Fibroblast of skin of left quadriceps (primary cell): Measurements from ENCODE around the gene ARHGAP24.
"Not testable (repeated sequence)": the region's sequence is repeated elsewhere in the genome, so short reads cannot be mapped to it uniquely, and the experiment has no call there.

Experiments used
- DNase-seq, 2 experiments: peaks; one replicate each; pipeline ENCODE4 v3.0.0-alpha.2; 2013; ENCODE audit warnings: low read depth in 2 of 2

Gene ARHGAP24

DNA sequence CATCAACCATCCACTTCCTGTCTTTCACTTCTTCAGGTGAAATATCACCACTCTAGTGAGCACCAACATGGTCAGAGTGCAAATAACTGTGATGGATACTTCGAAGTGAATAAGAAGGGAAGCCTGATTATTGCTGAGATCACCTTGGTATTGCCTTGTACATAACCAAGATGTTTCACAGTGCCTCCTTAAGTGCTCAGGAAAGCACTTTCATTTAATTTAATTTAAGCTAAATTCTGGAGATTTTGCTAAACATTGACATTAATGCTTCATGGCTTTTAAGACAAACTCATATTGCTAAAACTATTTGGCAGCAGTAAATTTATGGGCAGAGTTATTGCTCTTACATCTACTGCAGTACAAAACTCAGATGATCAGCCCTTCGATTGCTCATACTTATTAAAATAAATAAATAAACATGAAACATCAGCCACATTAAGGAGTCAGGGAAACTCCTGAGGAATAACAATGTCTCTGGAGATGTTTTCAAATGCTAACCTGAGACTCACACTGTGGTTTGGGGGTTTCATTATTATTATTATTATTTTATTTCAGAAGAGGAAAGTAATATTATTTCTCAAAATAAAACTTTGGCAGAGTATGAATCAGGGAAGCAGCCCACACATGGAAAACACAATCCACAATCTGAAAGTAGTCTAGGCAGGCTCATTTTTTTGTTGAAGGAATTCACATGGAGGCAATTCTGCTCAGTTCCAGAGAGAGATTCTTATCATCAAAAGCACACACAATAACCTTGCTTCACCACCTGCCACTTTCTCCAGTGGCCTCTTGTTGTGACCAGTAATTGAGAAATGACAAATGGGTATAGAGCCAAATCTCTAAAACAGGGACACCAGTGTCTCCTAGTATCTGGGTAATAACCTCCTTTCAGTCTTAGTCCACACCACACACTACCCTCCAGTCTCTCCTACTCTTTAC is 540.7 kb downstream of the ARHGAP24 start:
- DNase-seq = no peak

- DNase-seq = no peak
Observed at GRCh38 chr4:86019362-86019761, 544.4 kb downstream of the ARHGAP24 start.

GRCh38 chr4:86019906-86020305 is 545.0 kb downstream of the ARHGAP24 start:
- peak in 1 of 2 experiments; percentile 18 for DNase-seq

GRCh38 chr4:86021671-86022070 is 546.7 kb downstream of the ARHGAP24 start:
- DNase-seq = not testable (repeated sequence)

DNA sequence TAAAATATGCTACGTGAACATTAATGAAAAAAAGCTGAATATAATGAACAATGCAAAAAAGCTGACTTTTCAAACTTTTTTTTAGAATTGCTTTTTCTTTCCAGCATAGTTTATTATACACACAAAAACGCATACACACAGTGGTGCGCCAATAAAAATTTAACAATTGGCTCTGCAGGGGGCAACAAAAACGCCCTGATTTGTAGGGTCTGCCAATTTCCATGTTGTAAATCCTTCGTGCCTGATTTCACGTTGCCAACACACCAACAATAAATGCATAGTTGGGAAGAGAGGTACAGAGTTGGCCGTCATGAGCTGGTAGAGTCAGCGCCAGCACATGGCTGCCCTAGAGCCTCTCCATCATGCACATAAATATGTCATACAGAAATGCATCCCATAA is 551.8 kb downstream of the ARHGAP24 start:
- DNase-seq = no peak

DNA sequence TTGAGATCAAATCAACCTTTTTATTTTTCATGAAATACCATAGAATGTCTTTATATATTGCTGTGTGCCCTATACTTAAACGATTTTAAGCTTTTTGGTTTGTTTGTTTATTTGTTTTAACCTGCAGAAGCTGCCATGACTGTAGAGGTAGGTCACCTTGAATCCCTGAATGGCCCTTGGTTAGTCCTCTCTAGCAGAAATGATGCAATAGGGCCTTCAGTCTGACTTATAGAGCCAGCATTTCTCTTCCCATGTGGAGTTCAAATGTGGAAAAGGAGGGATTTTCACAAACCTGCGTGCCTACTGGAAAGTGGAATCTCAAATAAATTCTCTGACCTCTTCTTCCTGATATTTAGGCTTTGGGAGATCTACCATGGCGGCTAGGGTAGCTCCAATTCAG is 557.0 kb downstream of the ARHGAP24 start:
- no peak for DNase-seq

- peak; percentile 84 to 88 for DNase-seq
Observed at GRCh38 chr4:86032476-86033022, 557.6 kb downstream of the ARHGAP24 start.

GRCh38 chr4:86033171-86033570 is 558.2 kb downstream of the ARHGAP24 start:
- peak in 1 of 2 experiments; percentile 56 for DNase-seq

DNA sequence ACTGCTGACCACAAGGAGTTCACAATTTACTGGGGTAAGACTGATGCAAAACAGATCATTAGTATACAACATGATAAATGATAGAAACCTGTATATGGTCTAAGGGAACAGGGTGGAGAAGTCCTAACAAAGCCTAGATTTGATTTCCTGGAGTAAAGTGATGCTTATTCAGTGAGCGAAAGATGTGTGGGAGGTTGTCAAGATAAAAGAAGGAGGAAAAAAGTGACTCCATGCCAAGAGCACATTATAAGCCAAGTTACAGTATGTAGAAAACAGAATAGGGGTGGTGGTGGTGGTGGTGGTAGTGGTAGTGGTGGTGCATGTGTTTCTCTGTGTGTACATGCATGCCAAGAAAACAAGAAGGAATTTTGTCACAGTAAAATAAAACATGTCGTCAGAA is 559.7 kb downstream of the ARHGAP24 start:
- DNase-seq = no peak

DNA sequence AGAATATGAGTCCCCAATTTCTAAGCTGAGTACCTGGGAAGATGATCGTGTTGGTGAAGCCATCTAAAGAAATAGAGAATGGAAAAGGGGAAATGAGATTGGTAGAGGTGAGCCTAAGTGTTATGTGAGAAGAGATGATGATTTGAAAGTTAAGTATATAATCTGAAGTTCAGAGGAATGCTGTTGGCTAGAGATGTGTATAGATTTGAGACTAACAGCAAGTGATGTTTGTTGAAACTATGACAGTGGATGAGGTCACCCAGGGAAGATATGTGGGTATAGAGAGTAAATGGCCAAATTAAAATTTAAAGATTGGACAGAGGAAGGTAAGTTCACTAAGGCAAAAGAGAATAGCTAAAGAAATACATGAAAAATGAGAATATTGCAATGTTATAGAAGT is 560.7 kb downstream of the ARHGAP24 start:
- no peak for DNase-seq

DNA sequence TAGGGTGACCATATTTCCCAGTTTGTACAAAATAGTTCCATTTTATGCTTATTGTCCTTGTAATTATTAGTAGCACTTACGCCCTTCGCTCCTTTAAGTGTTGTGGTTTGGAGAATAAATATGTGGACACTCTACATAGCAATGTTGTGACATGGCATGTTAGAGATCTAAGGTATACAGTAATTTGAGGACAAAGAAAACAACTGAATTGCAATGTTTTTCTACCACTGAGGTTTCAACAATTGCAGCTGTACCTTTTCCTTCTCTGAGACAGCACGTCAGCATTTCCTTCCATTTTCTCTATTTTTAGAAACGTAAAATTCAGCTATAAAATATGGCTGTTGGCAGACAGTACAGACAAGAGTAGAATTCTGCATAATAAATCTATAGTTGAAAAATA is 561.8 kb downstream of the ARHGAP24 start:
- DNase-seq = no peak

GRCh38 chr4:86038037-86038436 is 563.1 kb downstream of the ARHGAP24 start:
- no peak for DNase-seq

DNA sequence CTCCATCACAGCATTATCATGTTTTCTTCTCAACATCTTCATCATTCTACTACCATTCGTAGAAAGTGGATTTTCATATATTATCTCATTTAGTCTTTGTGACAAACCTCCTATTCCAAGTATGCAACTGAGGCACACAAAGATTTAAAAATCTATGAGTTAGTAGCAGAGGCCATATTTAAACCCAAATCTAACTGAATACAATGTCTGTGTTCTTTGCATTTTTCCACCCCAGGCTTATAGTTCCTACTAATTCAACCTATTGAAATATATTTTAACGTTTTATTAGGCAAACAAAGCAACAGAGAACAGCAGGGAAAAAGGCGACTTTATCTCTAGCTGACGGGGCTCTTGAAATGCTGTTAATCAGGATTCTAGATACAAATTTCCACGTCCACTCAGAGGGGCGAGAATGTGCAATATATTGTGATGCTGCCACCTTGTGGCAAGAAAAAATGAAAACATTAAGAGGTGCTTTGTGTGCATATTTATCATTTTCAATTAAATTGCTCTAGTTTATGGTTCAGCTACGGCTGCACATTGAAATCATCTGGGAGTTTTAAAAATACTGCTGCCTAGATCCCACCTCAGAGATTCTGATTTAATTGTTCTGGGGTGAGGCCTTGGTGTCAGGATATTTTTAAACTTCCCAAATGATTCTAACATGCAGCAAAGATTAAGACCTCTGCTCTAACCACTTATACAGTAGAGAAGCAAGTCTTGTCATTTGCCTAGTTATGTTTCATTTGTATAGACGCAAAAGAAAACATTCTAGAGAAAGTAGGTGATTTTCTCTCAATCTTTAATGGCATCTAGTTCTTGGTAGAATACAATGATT is 569.0 kb downstream of the ARHGAP24 start:
- DNase-seq = peak; percentile 48 to 54

DNA sequence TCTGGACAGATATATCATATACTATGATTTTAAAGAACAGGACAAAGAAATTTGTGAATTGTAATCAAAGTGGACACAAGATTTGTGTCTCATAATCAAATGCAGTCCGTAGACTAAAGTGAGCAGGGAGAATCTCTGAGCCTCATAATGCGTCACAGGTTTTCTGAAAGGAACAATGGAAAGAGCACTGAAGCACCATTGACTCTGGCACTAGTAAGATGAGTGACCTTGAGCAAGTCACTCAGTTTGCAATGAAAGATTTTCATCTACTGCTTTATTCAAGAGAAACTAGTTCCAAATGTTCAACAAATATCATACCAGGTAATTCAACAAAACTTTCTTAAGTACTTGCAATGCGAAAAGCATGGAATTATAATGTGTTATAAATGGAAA is 569.6 kb downstream of the ARHGAP24 start:
- no peak for DNase-seq

DNA sequence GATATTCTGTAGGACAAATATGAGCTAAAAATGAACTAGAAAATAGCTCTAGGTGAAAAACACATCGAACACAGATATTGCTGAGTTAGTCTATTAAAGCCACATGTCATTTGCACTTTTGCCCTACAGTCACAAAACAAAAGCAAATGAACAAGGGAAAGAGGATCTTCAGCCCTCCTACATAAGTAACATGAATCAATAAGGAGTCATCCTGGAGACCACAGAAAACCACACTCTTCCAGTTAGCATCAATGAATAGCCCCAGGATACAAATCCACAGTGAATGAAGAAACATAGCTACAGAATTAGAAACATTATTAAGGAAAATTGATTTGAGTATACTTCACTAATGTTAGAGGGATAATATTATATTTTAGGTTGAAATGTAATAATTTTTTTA is 573.5 kb downstream of the ARHGAP24 start:
- peak; percentile 30 to 36 for DNase-seq

DNA sequence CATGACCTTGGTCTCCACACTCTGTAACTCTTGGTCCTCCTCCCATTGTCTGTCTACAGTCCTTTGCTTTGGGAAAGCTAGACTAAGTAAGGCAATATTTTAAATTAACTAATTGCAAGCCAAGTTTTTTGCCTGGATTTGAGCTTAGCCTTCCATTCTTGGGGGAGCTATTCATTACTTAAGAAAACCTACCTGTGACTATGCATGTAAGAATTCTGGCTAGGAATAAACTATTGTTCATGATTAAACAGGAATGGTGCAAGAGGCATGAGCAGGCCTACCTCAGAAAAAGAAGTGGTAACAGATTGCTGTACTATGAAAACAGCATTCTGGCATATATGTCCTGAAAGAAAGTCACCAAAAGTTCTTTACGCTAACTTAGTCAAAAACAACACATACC is 575.5 kb downstream of the ARHGAP24 start:
- DNase-seq = no peak
